ENCODE measurements around the gene TMEM92. TPM values are rescaled to one million over a fixed set of nuclear protein-coding genes. Genes with fewer than 3 reads are reported as not detected.

The TMEM92 gene
- total RNA-seq = 1.5 and 1.6 TPM in 2 replicates

- H3K4me3 Mint-ChIP-seq (ENCODE audit: low read depth) = peak within 1 kb of the TSS; percentile 66
These were observed at the start of gene TMEM92 for GRCh38 chr17:50274142-50274896. Gene TMEM92, plus strand, starts transcription at chr17:50274466. Its CDS starts 36 bp downstream, at chr17:50274502.

GRCh38 chr17:50225701-50226240 is 48.5 kb upstream of the TMEM92 start:
- Mint-ChIP-seq H3K36me3 (ENCODE audit: low read depth) (peaks cover 7% of the 10 kb centered on the region), H3K9me3 (peaks cover 22% of the 10 kb centered on the region), H3K27ac (no peak overlapping the region), H3K4me3 (ENCODE audit: low read depth) (no peak overlapping the region), H3K4me1 (ENCODE audit: low read depth) (peaks cover 11% of the 10 kb centered on the region), H3K27me3 (ENCODE audit: low read depth) (peaks cover 6% of the 10 kb centered on the region)
- intact Hi-C loops (cut with micrococcal nuclease) = no loop called here
- no peak for DNase-seq (ENCODE audit: low spot score)

More at GRCh38 chr17:50274142-50274896, at the start of gene TMEM92:
- H3K27ac Mint-ChIP-seq = peak within 1 kb of the TSS; percentile 62
- intact Hi-C loops (cut with micrococcal nuclease) = no loop called here
- H3K27me3 Mint-ChIP-seq (ENCODE audit: low read depth) = no peaks in the 10 kb centered on the region
- H3K4me1 Mint-ChIP-seq (ENCODE audit: low read depth) = peaks cover 24% of the 10 kb centered on the region
- H3K9me3 Mint-ChIP-seq = no peaks in the 10 kb centered on the region
- no peaks in the 10 kb centered on the region for H3K36me3 Mint-ChIP-seq (ENCODE audit: low read depth)
- no peak for DNase-seq (ENCODE audit: low spot score)

- no peaks in the 10 kb centered on the region for H3K36me3 Mint-ChIP-seq (ENCODE audit: low read depth)
- no peaks in the 10 kb centered on the region for H3K4me1 Mint-ChIP-seq (ENCODE audit: low read depth)
- no peak overlapping the region for H3K4me3 Mint-ChIP-seq (ENCODE audit: low read depth)
- intact Hi-C loops (cut with micrococcal nuclease) = no loop called here
- DNase-seq (ENCODE audit: low spot score) = no peak
- H3K9me3 Mint-ChIP-seq = no peaks in the 10 kb centered on the region
- H3K27me3 Mint-ChIP-seq (ENCODE audit: low read depth) = peaks cover 48% of the 10 kb centered on the region
- H3K27ac Mint-ChIP-seq = no peak overlapping the region
These were observed 39.7 kb upstream of the TMEM92 start for GRCh38 chr17:50234581-50234980.

GRCh38 chr17:50237901-50238300 is 36.4 kb upstream of the TMEM92 start:
- H3K27me3 Mint-ChIP-seq (ENCODE audit: low read depth) = peaks cover 51% of the 10 kb centered on the region
- intact Hi-C loops (cut with micrococcal nuclease) = no loop called here

GRCh38 chr17:50238601-50239280 is 35.5 kb upstream of the TMEM92 start:
- no peaks in the 10 kb centered on the region for H3K9me3 Mint-ChIP-seq
- H3K27ac Mint-ChIP-seq = no peak overlapping the region
- no peaks in the 10 kb centered on the region for H3K36me3 Mint-ChIP-seq (ENCODE audit: low read depth)
- no peak for DNase-seq (ENCODE audit: low spot score)
- H3K4me3 Mint-ChIP-seq (ENCODE audit: low read depth) = no peak overlapping the region
- peaks cover 48% of the 10 kb centered on the region for H3K27me3 Mint-ChIP-seq (ENCODE audit: low read depth)
- H3K4me1 Mint-ChIP-seq (ENCODE audit: low read depth) = peaks cover 3% of the 10 kb centered on the region
- intact Hi-C loops (cut with micrococcal nuclease) = no loop called here

More at GRCh38 chr17:50237901-50238300, 36.4 kb upstream of the TMEM92 start:
- Mint-ChIP-seq H3K4me3 (ENCODE audit: low read depth) (no peak overlapping the region), H3K27ac (no peak overlapping the region), H3K36me3 (ENCODE audit: low read depth) (no peaks in the 10 kb centered on the region), H3K9me3 (no peaks in the 10 kb centered on the region), H3K4me1 (ENCODE audit: low read depth) (peaks cover 3% of the 10 kb centered on the region)
- DNase-seq (ENCODE audit: low spot score) = no peak

GRCh38 chr17:50239937-50240336 is 34.3 kb upstream of the TMEM92 start:
- no peak for DNase-seq (ENCODE audit: low spot score)
- Mint-ChIP-seq H3K36me3 (ENCODE audit: low read depth) (no peaks in the 10 kb centered on the region), H3K27ac (no peak overlapping the region), H3K4me1 (ENCODE audit: low read depth) (peaks cover 3% of the 10 kb centered on the region), H3K4me3 (ENCODE audit: low read depth) (no peak overlapping the region), H3K27me3 (ENCODE audit: low read depth) (peaks cover 46% of the 10 kb centered on the region), H3K9me3 (no peaks in the 10 kb centered on the region)
- intact Hi-C loops (cut with micrococcal nuclease) = no loop called here

- intact Hi-C loops (cut with micrococcal nuclease) = no loop called here
- Mint-ChIP-seq H3K4me1 (ENCODE audit: low read depth) (peaks cover 3% of the 10 kb centered on the region), H3K27ac (no peak overlapping the region), H3K36me3 (ENCODE audit: low read depth) (no peaks in the 10 kb centered on the region), H3K4me3 (ENCODE audit: low read depth) (no peak overlapping the region), H3K27me3 (ENCODE audit: low read depth) (peaks cover 40% of the 10 kb centered on the region), H3K9me3 (no peaks in the 10 kb centered on the region)
- DNase-seq (ENCODE audit: low spot score) = no peak
These were observed 33.4 kb upstream of the TMEM92 start for GRCh38 chr17:50240851-50241250.

- H3K27ac Mint-ChIP-seq = no peak overlapping the region
- H3K4me3 Mint-ChIP-seq (ENCODE audit: low read depth) = no peak overlapping the region
- DNase-seq (ENCODE audit: low spot score) = no peak
- no peaks in the 10 kb centered on the region for H3K36me3 Mint-ChIP-seq (ENCODE audit: low read depth)
- H3K4me1 Mint-ChIP-seq (ENCODE audit: low read depth) = peaks cover 3% of the 10 kb centered on the region
- H3K9me3 Mint-ChIP-seq = no peaks in the 10 kb centered on the region
- intact Hi-C loops (cut with micrococcal nuclease) = no loop called here
- peaks cover 38% of the 10 kb centered on the region for H3K27me3 Mint-ChIP-seq (ENCODE audit: low read depth)
These were observed 32.8 kb upstream of the TMEM92 start for GRCh38 chr17:50241431-50241830.

- intact Hi-C loops (cut with micrococcal nuclease) = no loop called here
- Mint-ChIP-seq H3K9me3 (peaks cover 19% of the 10 kb centered on the region), H3K4me1 (ENCODE audit: low read depth) (peaks cover 3% of the 10 kb centered on the region), H3K27ac (no peak overlapping the region), H3K36me3 (ENCODE audit: low read depth) (peaks cover 7% of the 10 kb centered on the region), H3K4me3 (ENCODE audit: low read depth) (no peak overlapping the region), H3K27me3 (ENCODE audit: low read depth) (peaks cover 24% of the 10 kb centered on the region)
- no peak for DNase-seq (ENCODE audit: low spot score)
These were observed 29.5 kb upstream of the TMEM92 start for GRCh38 chr17:50244771-50245170.

- Mint-ChIP-seq H3K27me3 (ENCODE audit: low read depth) (peaks cover 20% of the 10 kb centered on the region), H3K4me3 (ENCODE audit: low read depth) (no peak overlapping the region), H3K27ac (no peak overlapping the region), H3K4me1 (ENCODE audit: low read depth) (no peaks in the 10 kb centered on the region), H3K36me3 (ENCODE audit: low read depth) (peaks cover 7% of the 10 kb centered on the region), H3K9me3 (peaks cover 20% of the 10 kb centered on the region)
- intact Hi-C loops (cut with micrococcal nuclease) = no loop called here
- DNase-seq (ENCODE audit: low spot score) = no peak
These were observed 26.0 kb upstream of the TMEM92 start for GRCh38 chr17:50248255-50248654.

- peaks cover 21% of the 10 kb centered on the region for H3K27me3 Mint-ChIP-seq (ENCODE audit: low read depth)
- intact Hi-C loops (cut with micrococcal nuclease) = no loop called here
- no peaks in the 10 kb centered on the region for H3K4me1 Mint-ChIP-seq (ENCODE audit: low read depth)
- H3K4me3 Mint-ChIP-seq (ENCODE audit: low read depth) = no peak overlapping the region
- H3K9me3 Mint-ChIP-seq = peaks cover 20% of the 10 kb centered on the region
- H3K27ac Mint-ChIP-seq = no peak overlapping the region
- peaks cover 7% of the 10 kb centered on the region for H3K36me3 Mint-ChIP-seq (ENCODE audit: low read depth)
- DNase-seq (ENCODE audit: low spot score) = no peak
These were observed 21.5 kb upstream of the TMEM92 start for GRCh38 chr17:50252781-50253180.

GRCh38 chr17:50255766-50256635 is 18.3 kb upstream of the TMEM92 start:
- Mint-ChIP-seq H3K9me3 (no peaks in the 10 kb centered on the region), H3K4me1 (ENCODE audit: low read depth) (no peaks in the 10 kb centered on the region)
- intact Hi-C loops (cut with micrococcal nuclease) = no loop called here

More at GRCh38 chr17:50255766-50256635, 18.3 kb upstream of the TMEM92 start:
- no peak for DNase-seq (ENCODE audit: low spot score)
- Mint-ChIP-seq H3K4me3 (ENCODE audit: low read depth) (no peak overlapping the region), H3K27me3 (ENCODE audit: low read depth) (peaks cover 12% of the 10 kb centered on the region), H3K36me3 (ENCODE audit: low read depth) (no peaks in the 10 kb centered on the region), H3K27ac (no peak overlapping the region)
